ENCODE data around the gene ATP5PD.

ATP5PD gene

DNA sequence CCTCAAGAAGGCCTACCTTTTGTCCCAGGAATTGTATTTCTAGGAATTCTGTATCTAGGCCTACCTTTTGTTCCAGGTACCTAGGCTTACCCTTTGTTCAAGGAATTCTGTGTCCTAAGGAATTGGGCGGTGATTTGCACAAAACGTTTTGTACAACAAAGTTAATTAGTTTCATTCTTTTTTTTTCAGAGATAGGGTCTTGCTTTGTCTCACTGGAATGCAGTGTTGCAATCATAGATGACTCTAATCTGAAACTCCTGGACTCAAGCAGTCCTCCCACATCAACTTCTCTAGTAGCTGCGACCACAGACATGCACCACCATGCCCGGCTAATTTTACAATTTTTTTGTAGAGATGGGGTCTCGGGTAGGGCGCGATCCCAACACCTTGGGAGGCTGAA, 52.3 kb downstream of the ATP5PD start:
- no peak for DNase-seq (ENCODE audit: low read depth)

DNA sequence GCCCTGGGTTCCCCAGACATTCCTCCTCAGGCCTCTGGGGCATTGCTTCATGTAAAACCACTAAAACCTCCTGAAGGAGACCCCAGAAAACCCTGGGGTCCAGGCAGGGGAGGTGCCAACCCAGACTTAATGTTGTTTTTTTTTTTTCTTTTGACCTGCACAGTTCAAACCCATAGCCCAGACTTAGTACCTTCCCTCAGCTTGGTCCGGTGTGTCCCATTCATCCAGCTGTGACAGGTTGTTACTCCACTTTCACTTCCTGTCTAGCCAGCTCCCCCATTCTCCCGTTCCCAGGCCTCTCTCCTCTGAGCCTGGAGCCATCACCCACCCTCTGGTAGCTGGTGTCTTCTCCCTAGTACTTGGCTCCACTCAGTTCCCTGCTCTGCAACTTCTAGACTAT, 54.5 kb downstream of the ATP5PD start:
- no peak for DNase-seq (ENCODE audit: low read depth)

DNA sequence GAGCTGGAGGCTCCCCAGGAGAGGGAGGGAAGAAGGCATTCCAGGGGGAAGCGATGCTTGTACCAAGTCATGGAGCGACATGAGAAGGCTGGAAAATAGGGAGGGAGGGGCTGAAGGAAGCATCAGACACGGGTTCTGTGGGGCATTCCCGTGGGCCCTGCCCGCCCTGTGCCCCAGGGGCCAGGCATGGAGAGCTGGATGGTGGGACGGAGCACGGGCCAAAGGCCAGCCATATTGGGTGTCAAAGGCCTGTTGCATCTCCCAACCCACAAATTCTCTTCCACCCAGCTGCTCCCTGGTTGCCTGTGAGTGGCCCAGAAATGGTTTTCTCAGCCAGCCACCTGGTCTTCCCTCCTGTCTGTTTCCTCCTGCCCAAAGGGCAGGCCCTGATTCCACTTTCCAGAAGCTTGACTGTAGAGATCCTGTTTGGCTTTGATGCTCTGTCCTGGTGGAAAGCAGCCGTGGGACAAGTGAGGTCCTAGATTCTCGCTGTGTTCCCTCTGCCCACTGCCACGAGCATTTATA, 56.1 kb downstream of the ATP5PD start:
- DNase-seq (ENCODE audit: low read depth) = no peak
